Activated CD4-positive, alpha-beta T cell treated with anti-CD3 and anti-CD28 coated beads, Interleukin-2, amount 50 U/mL, for 24 hours (primary cell): ENCODE data around the gene LRAT.

ENCODE experiments used
- DNase-seq, 2 donors: peaks; one replicate each; pipeline ENCODE4 v3.0.0-alpha.2; 2020; ENCODE audit warnings: low read depth in 1 of 2, low spot score in 1 of 2

LRAT gene

DNA sequence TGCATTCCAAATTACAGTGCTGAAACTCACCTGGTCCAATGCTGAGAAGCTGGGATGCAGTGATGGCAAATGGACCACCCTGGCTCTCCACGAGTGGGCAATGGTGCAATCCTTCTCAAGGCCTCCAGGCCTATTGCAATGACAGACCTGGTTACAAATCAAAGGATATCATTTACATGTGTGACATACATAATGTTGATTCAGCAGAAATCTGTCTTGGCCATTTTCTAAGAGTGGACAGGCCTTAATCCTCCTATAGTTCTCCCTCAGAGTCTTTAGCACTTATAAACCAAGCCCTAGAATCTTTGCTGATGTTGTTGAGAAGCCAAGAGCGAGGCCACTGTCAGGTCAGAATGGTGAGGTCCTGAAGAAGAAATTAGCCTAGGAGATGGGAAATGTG is 17.1 kb downstream of the LRAT start:
- no peak for DNase-seq

GRCh38 chr4:154778264-154778663 is 34.5 kb downstream of the LRAT start:
- no peak for DNase-seq

DNA sequence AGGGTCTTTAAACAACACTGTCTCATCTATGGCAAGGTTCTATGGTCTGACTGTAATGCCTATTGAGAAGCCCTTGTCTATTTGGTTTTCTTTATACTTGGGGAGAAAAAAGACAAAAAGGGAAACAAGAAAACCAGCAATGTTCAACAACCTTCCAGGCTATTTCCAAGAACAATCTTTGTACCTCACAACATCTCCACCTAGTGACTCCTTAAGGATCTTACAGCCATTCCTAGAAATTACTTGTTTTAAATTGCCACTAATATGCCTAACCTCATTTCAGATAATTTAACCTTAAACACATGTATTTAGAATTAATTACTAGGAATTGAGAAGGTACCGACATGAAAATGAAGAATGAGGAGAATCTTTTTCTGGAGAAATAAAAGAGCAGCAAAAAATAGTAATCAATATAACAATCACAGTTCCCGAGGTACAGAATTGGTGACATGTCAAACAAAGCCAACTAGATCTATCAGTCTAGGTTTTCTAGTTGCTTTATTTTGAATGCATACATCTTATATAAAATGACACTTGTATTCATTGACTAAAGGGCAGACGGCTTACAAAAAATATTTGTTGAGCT is 35.7 kb downstream of the LRAT start:
- no peak for DNase-seq

DNA sequence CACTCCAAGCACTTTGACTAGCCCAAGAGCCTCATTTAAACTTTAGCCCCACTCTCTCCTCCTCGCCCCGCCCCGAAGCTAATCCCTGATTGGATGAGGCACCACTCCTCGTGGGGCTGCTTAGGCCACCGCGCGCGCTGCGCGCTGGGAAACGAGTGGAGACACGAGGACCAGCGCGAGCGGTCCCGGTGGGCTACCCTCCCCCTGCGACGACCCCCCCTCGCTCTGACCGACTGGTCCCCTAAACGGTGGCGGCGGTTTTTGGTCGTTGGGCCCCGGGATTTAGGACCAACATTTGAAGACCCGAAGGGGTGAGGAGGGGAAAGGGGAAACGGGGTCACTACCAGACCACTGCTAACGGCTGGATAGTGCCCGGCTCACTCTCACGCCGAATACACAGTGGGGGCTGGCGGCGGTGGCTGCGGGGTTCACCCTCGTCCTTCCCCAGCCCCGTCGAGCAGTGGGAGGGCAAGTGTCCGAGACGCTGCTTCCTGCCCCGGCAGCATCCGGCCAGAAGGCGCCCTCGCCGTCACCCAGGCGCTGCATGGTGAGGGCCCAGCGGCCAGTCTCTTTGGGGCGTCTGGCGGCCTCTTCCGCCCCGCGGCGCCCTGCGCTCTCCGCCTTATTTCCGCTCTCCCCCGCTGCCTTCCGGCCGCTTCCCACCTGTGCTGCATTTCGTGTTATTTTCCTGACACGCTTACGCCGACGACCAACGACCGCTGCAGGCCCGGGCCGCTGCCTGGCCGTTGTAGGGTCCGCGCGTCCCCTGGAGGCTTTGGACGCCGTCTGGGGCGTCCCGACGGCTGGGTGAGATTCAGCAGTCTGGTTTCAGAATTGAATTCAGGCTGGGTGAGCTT is 37.6 kb downstream of the LRAT start, which contains the start of gene RBM46:
TSS of gene RBM46 (plus strand) at position 147 of the 857 bp plus-strand sequence. CDS start 15,481 bp downstream, outside the sequence.
- no peak for DNase-seq

DNA sequence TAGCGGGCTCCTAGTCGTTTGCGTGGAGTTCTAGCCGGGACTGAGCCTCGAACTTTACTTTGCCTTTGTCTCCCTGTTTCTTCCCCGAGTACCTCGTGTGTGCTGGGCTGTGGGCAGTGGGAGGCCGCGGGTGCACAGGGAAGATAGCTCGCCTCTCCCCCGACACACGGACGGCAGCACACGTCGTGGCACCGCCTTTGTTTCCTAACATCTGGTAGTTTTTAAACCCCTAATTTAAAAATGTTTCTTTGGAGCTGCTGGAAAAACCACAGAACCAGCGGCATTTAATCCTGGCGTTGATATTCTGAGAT is 38.1 kb downstream of the LRAT start:
- DNase-seq = no peak
